Measurements from ENCODE around the gene ORMDL3. TPM values are rescaled to one million over a fixed set of nuclear protein-coding genes. Genes with fewer than 3 reads are reported as not detected.

ORMDL3 gene
- total RNA-seq, 1 experiment from 2014 or later = 55.1 TPM

GRCh38 chr17:39953471-39953888 lies 26.1 kb upstream of the ORMDL3 start:
- Histone ChIP-seq H3K4me1 (ENCODE audit: control insufficient read depth, insufficient read depth, low read length) (no peaks in the 10 kb centered on the region; the same call in 1 of the 2 replicates), H3K36me3 (ENCODE audit: control insufficient read depth, insufficient read depth, low read length) (no peaks in the 10 kb centered on the region), H3K27me3 (ENCODE audit: control insufficient read depth, insufficient read depth, low read length) (no peaks in the 10 kb centered on the region), H3K4me3 (ENCODE audit: low read depth in 2 of 2, low read length in 2 of 2) (peak overlapping the region; percentile 41 to 63), H3K9me3 (ENCODE audit: control insufficient read depth, insufficient read depth, low read depth, low read length) (no peaks in the 10 kb centered on the region), H3K27ac (ENCODE audit: low read length) (peak overlapping the region; percentile 65)
- ATAC-seq (no peak), DNase-seq (ENCODE audit: low read depth, low spot score) (no peak)
- no TSS peak for BruUV-seq (replicated peaks)
- POLR2A ChIA-PET = interaction anchor here (0.7 kb wide), 1 partner anchor 21 kb away, joined by 4 read pairs; no protein-coding TSS in a partner anchor
- in situ Hi-C loops (cut with HindIII; ENCODE audit: low pct_unique_long_range_greater_than_20kb, low sequenced_read_pairs) = no loop called here
- CTCF ChIA-PET = interaction anchor here (0.5 kb wide), 1 partner anchor 31 kb away, joined by 3 read pairs; no protein-coding TSS in a partner anchor
- TF ChIP-seq CTCF (IDR thresholded peaks at IDR 0.05) (no peak), SIN3A (IDR thresholded peaks at IDR 0.05; ENCODE audit: borderline replicate concordance, insufficient read depth, low read depth, low read length) (no peak), TCF7L2 (IDR thresholded peaks at IDR 0.05; ENCODE audit: low read depth, low read length) (no peak), POLR2AphosphoS5 (IDR thresholded peaks at IDR 0.05; ENCODE audit: low read depth, low read length) (no peak)
- TF ChIP-seq, protein P1, sequence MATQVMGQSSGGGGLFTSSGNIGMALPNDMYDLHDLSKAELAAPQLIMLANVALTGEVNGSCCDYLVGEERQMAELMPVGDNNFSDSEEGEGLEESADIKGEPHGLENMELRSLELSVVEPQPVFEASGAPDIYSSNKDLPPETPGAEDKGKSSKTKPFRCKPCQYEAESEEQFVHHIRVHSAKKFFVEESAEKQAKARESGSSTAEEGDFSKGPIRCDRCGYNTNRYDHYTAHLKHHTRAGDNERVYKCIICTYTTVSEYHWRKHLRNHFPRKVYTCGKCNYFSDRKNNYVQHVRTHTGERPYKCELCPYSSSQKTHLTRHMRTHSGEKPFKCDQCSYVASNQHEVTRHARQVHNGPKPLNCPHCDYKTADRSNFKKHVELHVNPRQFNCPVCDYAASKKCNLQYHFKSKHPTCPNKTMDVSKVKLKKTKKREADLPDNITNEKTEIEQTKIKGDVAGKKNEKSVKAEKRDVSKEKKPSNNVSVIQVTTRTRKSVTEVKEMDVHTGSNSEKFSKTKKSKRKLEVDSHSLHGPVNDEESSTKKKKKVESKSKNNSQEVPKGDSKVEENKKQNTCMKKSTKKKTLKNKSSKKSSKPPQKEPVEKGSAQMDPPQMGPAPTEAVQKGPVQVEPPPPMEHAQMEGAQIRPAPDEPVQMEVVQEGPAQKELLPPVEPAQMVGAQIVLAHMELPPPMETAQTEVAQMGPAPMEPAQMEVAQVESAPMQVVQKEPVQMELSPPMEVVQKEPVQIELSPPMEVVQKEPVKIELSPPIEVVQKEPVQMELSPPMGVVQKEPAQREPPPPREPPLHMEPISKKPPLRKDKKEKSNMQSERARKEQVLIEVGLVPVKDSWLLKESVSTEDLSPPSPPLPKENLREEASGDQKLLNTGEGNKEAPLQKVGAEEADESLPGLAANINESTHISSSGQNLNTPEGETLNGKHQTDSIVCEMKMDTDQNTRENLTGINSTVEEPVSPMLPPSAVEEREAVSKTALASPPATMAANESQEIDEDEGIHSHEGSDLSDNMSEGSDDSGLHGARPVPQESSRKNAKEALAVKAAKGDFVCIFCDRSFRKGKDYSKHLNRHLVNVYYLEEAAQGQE (IDR thresholded peaks at IDR 0.05; ENCODE audit: insufficient read depth in 1 of 2, low read depth in 2 of 2, low read length in 1 of 2) = no peak
- intact Hi-C loops (cut with micrococcal nuclease; ENCODE audit: unreplicated experiment) = no loop called here

GRCh38 chr17:39952680-39953470 lies 25.5 kb upstream of the ORMDL3 start:
- DNase-seq (ENCODE audit: low read depth, low spot score) = no peak
- CTCF ChIA-PET = interaction anchor here (0.5 to 0.6 kb wide), 2 partner anchors 28 to 31 kb away, joined by 3 read pairs; partner anchors contain the start of gene PSMD3
- Histone ChIP-seq H3K9me3 (ENCODE audit: control insufficient read depth, insufficient read depth, low read depth, low read length) (no peaks in the 10 kb centered on the region), H3K27me3 (ENCODE audit: control insufficient read depth, insufficient read depth, low read length) (no peaks in the 10 kb centered on the region), H3K4me3 (ENCODE audit: low read depth in 2 of 2, low read length in 2 of 2) (peak overlapping the region; percentile 43 to 63), H3K27ac (ENCODE audit: low read length) (peak overlapping the region; percentile 65), H3K36me3 (ENCODE audit: control insufficient read depth, insufficient read depth, low read length) (no peaks in the 10 kb centered on the region), H3K4me1 (ENCODE audit: control insufficient read depth, insufficient read depth, low read length) (no peaks in the 10 kb centered on the region; the same call in 1 of the 2 replicates)
- peak; percentile 94 for ATAC-seq
- intact Hi-C loops (cut with micrococcal nuclease; ENCODE audit: unreplicated experiment) = no loop called here
- BruUV-seq (replicated peaks) = no TSS peak
- POLR2A ChIA-PET = interaction anchor here (0.6 to 0.7 kb wide), 4 partner anchors 22 to 160 kb away, joined by 4 to 13 read pairs (median 6); no protein-coding TSS in a partner anchor
- in situ Hi-C loops (cut with HindIII; ENCODE audit: low pct_unique_long_range_greater_than_20kb, low sequenced_read_pairs) = no loop called here
- no peak for TF ChIP-seq SIN3A (IDR thresholded peaks at IDR 0.05; ENCODE audit: borderline replicate concordance, insufficient read depth, low read depth, low read length)
- TF ChIP-seq, protein P1 (IDR thresholded peaks at IDR 0.05; ENCODE audit: insufficient read depth in 1 of 2, low read depth in 2 of 2, low read length in 1 of 2) = no peak
- no peak for TF ChIP-seq POLR2AphosphoS5 (IDR thresholded peaks at IDR 0.05; ENCODE audit: low read depth, low read length)
- no peak for TF ChIP-seq TCF7L2 (IDR thresholded peaks at IDR 0.05; ENCODE audit: low read depth, low read length)
- no peak for TF ChIP-seq CTCF (IDR thresholded peaks at IDR 0.05)
